Activated CD8-positive, alpha-beta T cell treated with anti-CD3 and anti-CD28 coated beads, Interleukin-2, amount 10 ng/mL, durations not matched to agents 7 days and 5 days (primary cell): Measurements from ENCODE around the gene SH3BP5. TPM values are rescaled to one million over a fixed set of nuclear protein-coding genes. Genes with fewer than 3 reads are reported as not detected.
"Not testable (repeated sequence)": the region's sequence is repeated elsewhere in the genome, so short reads cannot be mapped to it uniquely, and the experiment has no call there.

ENCODE experiments used
- ATAC-seq: fragments of 150-1000 bp; cut with Tn5 transposase; one replicate; pipeline ENCODE4 v1.10.0; 2021; ENCODE audit warnings: moderate library complexity
- CTCF ChIA-PET: fragments of 350-600 bp; sonication (Branson Sonifier 250); formaldehyde crosslinking; loops from one replicate; lab custom pipeline; 2021; ENCODE audit warnings: antibody characterized with exemption; lab: Charles Lee
- POLR2A ChIA-PET: fragments of 350-600 bp; sonication (Branson Sonifier 250); formaldehyde crosslinking; loops from one replicate; lab custom pipeline; 2021; ENCODE audit warnings: antibody characterized with exemption; lab: Charles Lee
- DNase-seq: peaks from one replicate; pipeline ENCODE4 v3.0.0-alpha.2; 2020
- H3K27ac Mint-ChIP-seq: one replicate; pipeline ENCODE4 v1.8.0; 2021; ENCODE audit warnings: mild to moderate bottlenecking, mixed read lengths
- H3K27me3 Mint-ChIP-seq: one replicate; pipeline ENCODE4 v1.8.0; 2021; ENCODE audit warnings: low read depth, mixed read lengths
- H3K36me3 Mint-ChIP-seq: one replicate; pipeline ENCODE4 v1.8.0; 2021; ENCODE audit warnings: low read depth, mixed read lengths
- H3K4me1 Mint-ChIP-seq: one replicate; pipeline ENCODE4 v1.8.0; 2021; ENCODE audit warnings: low read depth, mixed read lengths
- H3K4me3 Mint-ChIP-seq: one replicate; pipeline ENCODE4 v1.8.0; 2021; ENCODE audit warnings: mild to moderate bottlenecking, mixed read lengths
- H3K9me3 Mint-ChIP-seq: one replicate; pipeline ENCODE4 v1.8.0; 2022; ENCODE audit warnings: mixed read lengths; ENCODE audit not compliant: insufficient read depth
- total RNA-seq, 2 experiments: library from RNA; stranded (reverse); gene quantifications; one replicate each; pipeline ENCODE4 v1.2.3, GENCODE V29; 2021

SH3BP5 gene
- total RNA-seq = 10 to 100 TPM; 12.6 to 15.0 TPM

- H3K4me1 Mint-ChIP-seq = peaks cover 34% of the 10 kb centered on the region
- ATAC-seq = peak; percentile 95
- CTCF ChIA-PET = interaction anchor here (0.6 to 10.6 kb wide), 33 partner anchors 9 to 931 kb away, joined by 3 to 168 read pairs (median 5); no protein-coding TSS in a partner anchor
- peaks cover 25% of the 10 kb centered on the region for H3K27me3 Mint-ChIP-seq
- no peaks in the 10 kb centered on the region for H3K9me3 Mint-ChIP-seq
- peak within 1 kb of the TSS; percentile 71 for H3K27ac Mint-ChIP-seq
- POLR2A ChIA-PET = interaction anchor here (0.8 to 1.5 kb wide), 3 partner anchors 13 to 61 kb away, joined by 3 to 4 read pairs (median 4); no protein-coding TSS in a partner anchor
- H3K36me3 Mint-ChIP-seq = peaks cover 26% of the 10 kb centered on the region
- H3K4me3 Mint-ChIP-seq = peak within 1 kb of the TSS; percentile 84
- DNase-seq = peak; percentile 76
Measured at GRCh38 chr3:15332405-15333098, at the start of gene SH3BP5. TSS of gene SH3BP5 (minus strand) at chr3:15332586. CDS start at chr3:15332408, 178 bp downstream.

- DNase-seq (no peak), ATAC-seq (no peak)
- H3K27me3 Mint-ChIP-seq = peaks cover 3% of the 10 kb centered on the region
- H3K27ac Mint-ChIP-seq = no peak overlapping the region
- POLR2A ChIA-PET = no interaction called here
- peaks cover 16% of the 10 kb centered on the region for H3K4me1 Mint-ChIP-seq
- no peaks in the 10 kb centered on the region for H3K36me3 Mint-ChIP-seq
- no peak overlapping the region for H3K4me3 Mint-ChIP-seq
- CTCF ChIA-PET = interaction anchor here (1.3 to 7.3 kb wide), 3 partner anchors 48 to 177 kb away, joined by 3 to 123 read pairs (median 17); partner anchors contain the start of gene SH3BP5
- no peaks in the 10 kb centered on the region for H3K9me3 Mint-ChIP-seq
Measured at GRCh38 chr3:15380980-15381890, 48.8 kb upstream of the SH3BP5 start.

- peak overlapping the region; percentile 83 for H3K27ac Mint-ChIP-seq
- H3K36me3 Mint-ChIP-seq = no peaks in the 10 kb centered on the region
- peaks cover 7% of the 10 kb centered on the region for H3K27me3 Mint-ChIP-seq
- H3K4me1 Mint-ChIP-seq = peaks cover 10% of the 10 kb centered on the region
- peak; percentile 94 for ATAC-seq
- peak; percentile 97 for DNase-seq
- POLR2A ChIA-PET = interaction anchor here (0.9 kb wide), 1 partner anchor 110 kb away, joined by 3 read pairs; no protein-coding TSS in a partner anchor
- CTCF ChIA-PET = interaction anchor here (0.6 to 7.3 kb wide), 20 partner anchors 9 to 270 kb away, joined by 3 to 123 read pairs (median 4); partner anchors contain the start of genes CAPN7 and SH3BP5
- no peak overlapping the region for H3K4me3 Mint-ChIP-seq
- H3K9me3 Mint-ChIP-seq = no peaks in the 10 kb centered on the region
Measured at GRCh38 chr3:15377961-15378791, 45.8 kb upstream of the SH3BP5 start.

GRCh38 chr3:15375461-15376000 lies 43.1 kb upstream of the SH3BP5 start:
- Mint-ChIP-seq H3K4me3 (no peak overlapping the region), H3K4me1 (peaks cover 10% of the 10 kb centered on the region), H3K36me3 (no peaks in the 10 kb centered on the region), H3K27me3 (peaks cover 6% of the 10 kb centered on the region), H3K9me3 (no peaks in the 10 kb centered on the region), H3K27ac (peak overlapping the region; percentile 26)
- ChIA-PET POLR2A (no interaction called here), CTCF (interaction anchor here (7.3 kb wide), 1 partner anchor 108 kb away, joined by 123 read pairs; no protein-coding TSS in a partner anchor)
- ATAC-seq = no peak
- no peak for DNase-seq

GRCh38 chr3:15372918-15373317 lies 40.5 kb upstream of the SH3BP5 start:
- CTCF ChIA-PET = interaction anchor here (0.9 to 2.2 kb wide), 2 partner anchors 40 to 105 kb away, joined by 3 to 11 read pairs; partner anchors contain the start of gene SH3BP5
- ATAC-seq (no peak), DNase-seq (no peak)
- peaks cover 7% of the 10 kb centered on the region for H3K4me1 Mint-ChIP-seq
- H3K4me3 Mint-ChIP-seq = no peak overlapping the region
- no peaks in the 10 kb centered on the region for H3K9me3 Mint-ChIP-seq
- H3K36me3 Mint-ChIP-seq = no peaks in the 10 kb centered on the region
- H3K27ac Mint-ChIP-seq = no peak overlapping the region
- H3K27me3 Mint-ChIP-seq = peaks cover 9% of the 10 kb centered on the region
- POLR2A ChIA-PET = no interaction called here

- POLR2A ChIA-PET = no interaction called here
- H3K27ac Mint-ChIP-seq = no peak overlapping the region
- no peak for ATAC-seq
Measured at GRCh38 chr3:15368561-15369135, 36.3 kb upstream of the SH3BP5 start.

GRCh38 chr3:15367059-15367458 lies 34.7 kb upstream of the SH3BP5 start:
- H3K27me3 Mint-ChIP-seq = peaks cover 18% of the 10 kb centered on the region
- no peak overlapping the region for H3K4me3 Mint-ChIP-seq
- ChIA-PET POLR2A (interaction anchor here (0.9 kb wide), 1 partner anchor 9 kb away, joined by 3 read pairs; no protein-coding TSS in a partner anchor), CTCF (interaction anchor here (1.1 to 3.3 kb wide), 9 partner anchors 9 to 259 kb away, joined by 3 to 11 read pairs (median 4); no protein-coding TSS in a partner anchor)
- H3K9me3 Mint-ChIP-seq = no peaks in the 10 kb centered on the region
- peaks cover 18% of the 10 kb centered on the region for H3K4me1 Mint-ChIP-seq
- DNase-seq = no peak
- no peaks in the 10 kb centered on the region for H3K36me3 Mint-ChIP-seq
- H3K27ac Mint-ChIP-seq = no peak overlapping the region
- no peak for ATAC-seq

More at GRCh38 chr3:15368561-15369135, 36.3 kb upstream of the SH3BP5 start:
- Mint-ChIP-seq H3K9me3 (no peaks in the 10 kb centered on the region), H3K36me3 (no peaks in the 10 kb centered on the region), H3K27me3 (peaks cover 18% of the 10 kb centered on the region), H3K4me1 (peaks cover 14% of the 10 kb centered on the region), H3K4me3 (no peak overlapping the region)
- DNase-seq = no peak
- CTCF ChIA-PET = interaction anchor here (0.9 to 3.3 kb wide), 2 partner anchors 36 to 101 kb away, joined by 3 to 11 read pairs; partner anchors contain the start of gene SH3BP5

- peaks cover 13% of the 10 kb centered on the region for H3K27me3 Mint-ChIP-seq
- ATAC-seq, H3K36me3 Mint-ChIP-seq, H3K9me3 Mint-ChIP-seq, H3K27ac Mint-ChIP-seq, H3K4me3 Mint-ChIP-seq, DNase-seq, POLR2A ChIA-PET: not testable (repeated sequence)
- peaks cover 33% of the 10 kb centered on the region for H3K4me1 Mint-ChIP-seq
- CTCF ChIA-PET = interaction anchor here (0.7 kb wide), 2 partner anchors 13 to 32 kb away, joined by 3 to 5 read pairs; partner anchors contain the start of gene SH3BP5
Measured at GRCh38 chr3:15364078-15364477, 31.7 kb upstream of the SH3BP5 start.

GRCh38 chr3:15361494-15362214 lies 29.3 kb upstream of the SH3BP5 start:
- ChIA-PET CTCF (interaction anchor here (1.0 to 2.5 kb wide), 5 partner anchors 16 to 93 kb away, joined by 3 to 16 read pairs (median 5); partner anchors contain the start of gene SH3BP5), POLR2A (interaction anchor here (1.3 to 1.4 kb wide), 2 partner anchors 29 to 96 kb away, joined by 3 to 4 read pairs; partner anchors contain the start of gene SH3BP5)
- Mint-ChIP-seq H3K4me3 (no peak overlapping the region), H3K27me3 (peaks cover 7% of the 10 kb centered on the region), H3K27ac (no peak overlapping the region), H3K4me1 (peaks cover 29% of the 10 kb centered on the region), H3K9me3 (no peaks in the 10 kb centered on the region), H3K36me3 (peaks cover under 1% of the 10 kb centered on the region)
- DNase-seq = peak; percentile 24
- peak; percentile 50 for ATAC-seq
